Adrenal gland (tissue), 5 donors: ENCODE data around the gene HSPA1L.
"Not testable (repeated sequence)": the region's sequence is repeated elsewhere in the genome, so short reads cannot be mapped to it uniquely, and the experiment has no call there.

ENCODE experiments used
- CTCF ChIP-seq, 6 experiments: fragments of 450-650 bp in 4 of 6; fragments of 200-600 bp in 2 of 6; sonication (generic) in 1 of 6; IDR thresholded peaks; 1 replicate in 5 of 6; 2 replicates in 1 of 6; pipeline versions ENCODE4 v1.5.1 to v1.8.0; 2016 to 2021; ENCODE audit warnings: antibody characterized with exemption in 6 of 6, mild to moderate bottlenecking in 2 of 6, moderate library complexity in 1 of 6
- POLR2A ChIP-seq, 2 donors: fragments of 450-650 bp; IDR thresholded peaks; one replicate each; pipeline ENCODE4 v1.6.1; 2017; ENCODE audit warnings: antibody characterized with exemption in 2 of 2, mild to moderate bottlenecking in 2 of 2, moderate library complexity in 1 of 2
- donor health status: DM: no; HTN: no; CAD: no.

GRCh38 chr6:31864123-31864562 lies 49.1 kb upstream of the HSPA1L start:
- not testable (repeated sequence) for TF ChIP-seq CTCF, POLR2A (IDR thresholded peaks at IDR 0.05)
